AG09319 (cell line): Measurements from ENCODE around the gene GNAT1.

Experiments used
- DNase-seq: peaks from one replicate; pipeline ENCODE4 v3.0.0-alpha.2; 2010; ENCODE audit warnings: low read depth; ENCODE audit errors: extremely low read depth
- CTCF ChIP-seq: IDR thresholded peaks from 2 replicates; pipeline ENCODE4 v1.5.1; 2011; ENCODE audit warnings: low read depth, mild to moderate bottlenecking, inconsistent platforms, low read length, moderate library complexity

GNAT1 gene

GRCh38 chr3:50232303-50232702 lies 40.9 kb downstream of the GNAT1 start:
- DNase-seq: no peak
- TF ChIP-seq CTCF: no peak

- DNase-seq: no peak
- no peak for TF ChIP-seq CTCF
Observed at GRCh38 chr3:50233176-50233575, 41.8 kb downstream of the GNAT1 start.

- TF ChIP-seq CTCF: no peak
- DNase-seq: peak; percentile 95
Observed at GRCh38 chr3:50235716-50236483, 44.5 kb downstream of the GNAT1 start, which contains the start of gene GNAI2. TSS of gene GNAI2 (plus strand) at chr3:50236204. CDS start at chr3:50236336, 132 bp downstream.

GRCh38 chr3:50236484-50237132 lies 45.2 kb downstream of the GNAT1 start:
- DNase-seq: no peak
- no peak for TF ChIP-seq CTCF

- no peak for TF ChIP-seq CTCF
- DNase-seq: no peak
Observed at GRCh38 chr3:50237133-50237651, 45.8 kb downstream of the GNAT1 start.

- DNase-seq: peak; percentile 52
- 0 out of 2 replicates have a peak, but pooled peaks have one; percentile 0 for TF ChIP-seq CTCF
Observed at GRCh38 chr3:50237754-50238548, 46.5 kb downstream of the GNAT1 start.
